Pulmonary artery endothelial cell (primary cell): ENCODE results near the gene PRODH2. TPM values are rescaled to one million over a fixed set of nuclear protein-coding genes. Genes with fewer than 3 reads are reported as not detected.
"Not testable (repeated sequence)": the region's sequence is repeated elsewhere in the genome, so short reads cannot be mapped to it uniquely, and the experiment has no call there.

ENCODE experiments used
- DNase-seq: peaks from one replicate; pipeline ENCODE4 v3.0.0-alpha.2; 2011; ENCODE audit warnings: low read depth, low spot score
- total RNA-seq: library from RNA; depleted of rRNA; stranded (reverse); fragments of >200 nt; gene quantifications from 2 replicates; pipeline ENCODE4 v1.2.3, GENCODE V29; 2014

The PRODH2 gene
- total RNA-seq, 1 donor from 2014 or later: not detected

DNA sequence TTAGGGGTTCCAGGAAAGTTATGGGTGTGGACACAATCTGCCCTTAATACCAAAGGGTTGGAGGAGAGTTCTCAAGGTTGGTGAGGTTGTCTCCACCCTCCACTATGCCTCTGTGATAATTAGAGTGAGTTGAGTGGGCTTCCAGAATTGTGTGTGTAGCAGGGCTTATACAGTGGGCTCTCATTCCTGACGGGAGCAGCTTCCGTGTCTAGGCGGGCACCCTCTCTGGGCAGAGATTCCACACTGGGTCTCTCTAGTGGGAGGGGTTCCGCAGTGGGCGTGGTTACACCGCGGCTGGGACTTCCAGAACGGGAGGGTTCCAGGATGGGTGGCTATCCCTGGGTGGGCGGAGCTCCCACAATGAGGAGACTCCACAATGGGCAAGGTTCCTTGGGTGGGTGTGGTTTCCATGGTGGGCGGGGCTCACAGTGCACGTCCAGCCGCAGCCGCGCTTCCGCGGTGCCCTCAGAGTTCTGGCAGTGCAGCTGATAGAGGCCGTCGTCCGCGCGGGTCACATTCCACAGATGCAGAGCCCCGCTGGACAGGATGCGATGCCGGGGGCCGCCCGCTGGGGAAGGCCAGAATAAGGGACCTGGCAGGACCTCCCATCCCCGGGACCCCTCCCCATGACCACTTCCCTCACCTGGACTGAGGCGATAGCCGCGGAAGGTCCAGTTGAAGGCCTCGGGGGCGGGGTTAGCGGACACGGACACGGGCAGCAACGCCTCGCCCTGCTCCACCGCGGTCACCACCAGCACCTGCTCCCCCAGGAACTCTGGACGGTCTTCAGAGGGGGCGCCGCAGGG, 31.2 kb upstream of the PRODH2 start:
- DNase-seq: no peak

DNA sequence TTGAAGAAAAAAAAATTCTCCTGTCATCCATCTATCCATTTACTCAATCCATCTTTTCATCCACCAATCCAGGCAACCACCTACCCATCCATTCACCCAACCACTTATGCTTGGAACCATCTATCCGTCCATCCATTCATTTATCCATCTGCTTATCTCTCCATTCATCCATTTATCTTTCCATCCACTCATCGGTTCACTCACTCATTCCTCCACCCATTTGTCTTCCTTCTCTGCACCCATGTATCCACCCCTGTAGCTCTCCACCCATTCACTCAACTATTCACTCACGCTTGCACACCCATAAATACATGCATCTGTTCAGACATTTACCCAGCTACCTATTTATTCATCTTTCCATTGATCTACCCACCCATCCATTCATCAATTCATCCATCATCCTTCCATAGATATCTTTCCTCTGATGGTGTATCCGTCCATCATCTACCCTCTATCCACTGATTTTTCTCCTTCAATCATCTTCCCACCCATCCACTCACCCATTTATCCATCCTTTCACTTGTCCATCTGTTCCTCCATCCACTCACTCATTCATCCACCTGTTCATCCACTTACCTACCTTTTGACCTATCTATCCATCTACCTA, 30.1 kb upstream of the PRODH2 start:
- DNase-seq: no peak

DNA sequence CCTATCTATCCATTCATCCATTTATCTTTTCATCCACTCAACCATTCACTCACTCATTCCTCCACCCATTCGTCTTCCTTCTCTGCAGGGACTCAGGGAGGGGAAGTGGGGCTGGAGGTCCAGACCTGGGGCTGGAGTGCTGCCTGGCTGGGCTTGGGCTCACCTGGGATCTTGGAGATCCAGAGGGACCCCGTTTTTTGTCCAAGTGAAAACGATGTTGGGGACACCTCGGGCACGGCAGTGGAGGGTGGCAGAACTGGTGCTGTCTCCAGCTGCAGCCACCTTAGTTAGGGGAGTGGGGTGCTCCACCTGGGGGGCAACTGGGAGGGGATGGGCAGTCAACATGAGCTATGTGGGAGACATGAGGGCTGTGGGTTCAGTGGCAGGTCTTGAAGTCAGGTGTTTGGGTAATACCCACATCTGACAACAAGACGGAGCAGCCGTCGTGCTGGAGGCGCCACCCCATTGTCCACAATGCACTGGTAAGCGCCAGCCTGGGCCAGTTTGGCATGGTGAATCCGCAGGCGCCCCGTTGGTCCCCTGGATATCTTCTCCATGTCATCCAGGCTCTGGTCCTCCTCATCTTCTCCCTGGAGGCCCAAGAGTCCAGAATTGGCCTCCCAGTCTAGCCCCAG, 29.4 kb upstream of the PRODH2 start:
- no peak for DNase-seq

DNA sequence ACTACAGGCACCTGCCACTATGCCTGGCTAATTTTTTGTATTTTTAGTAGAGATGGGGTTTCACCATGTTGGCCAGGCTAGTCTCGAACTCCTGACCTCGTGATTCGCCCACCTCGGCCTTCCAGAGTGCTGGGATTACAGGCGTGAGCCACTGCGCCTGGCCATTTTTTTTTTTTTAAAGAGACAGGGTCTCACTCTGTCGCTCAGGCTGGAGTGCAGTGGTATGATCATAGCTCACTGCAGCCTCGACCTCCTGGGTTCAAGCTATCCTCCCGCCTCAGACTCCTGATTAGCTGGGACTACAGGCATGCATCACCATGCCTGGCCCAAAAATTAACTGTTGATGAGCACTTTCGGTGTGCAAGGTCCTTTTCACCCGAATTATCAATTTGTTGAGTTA, 23.5 kb upstream of the PRODH2 start:
- not testable (repeated sequence) for DNase-seq

DNA sequence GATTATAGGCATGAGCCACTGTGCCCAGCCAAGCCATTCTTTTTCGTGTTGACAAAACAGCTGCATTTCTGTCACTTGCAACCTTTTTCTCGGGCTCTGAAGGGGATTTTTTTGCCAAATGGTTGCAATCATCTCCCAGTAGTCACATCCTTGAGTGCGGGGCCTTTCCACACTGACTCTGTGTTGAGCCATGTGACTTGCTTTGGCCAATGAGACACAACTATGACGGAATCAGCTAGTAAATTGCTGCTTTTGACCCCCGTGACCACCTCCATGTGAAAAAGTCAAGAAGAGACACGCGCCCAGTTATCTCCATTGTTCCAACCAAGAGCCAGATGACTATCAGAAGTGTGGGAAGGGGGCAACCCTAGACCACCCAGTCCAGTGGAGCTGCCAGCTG, 21.3 kb upstream of the PRODH2 start:
- no peak for DNase-seq

DNA sequence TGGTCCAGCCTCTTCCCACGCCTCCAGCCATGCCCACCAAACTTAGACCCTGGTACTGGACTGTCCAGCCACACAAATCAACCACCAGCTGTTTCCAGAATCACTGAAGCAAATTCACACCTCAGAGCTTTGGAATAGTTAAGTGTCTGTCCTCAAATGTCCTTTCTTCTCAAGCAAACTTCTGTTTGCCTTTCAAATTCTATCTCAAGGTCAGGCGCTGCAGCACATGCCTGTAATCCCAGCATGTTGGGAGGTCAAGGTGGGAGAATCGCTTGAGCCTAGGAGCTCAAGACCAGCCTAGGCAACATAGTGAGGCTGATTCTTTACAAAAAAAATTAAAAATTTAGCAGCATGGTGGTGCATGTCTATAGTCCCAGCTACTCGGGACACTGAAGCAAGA, 19.4 kb upstream of the PRODH2 start:
- DNase-seq: no peak

DNA sequence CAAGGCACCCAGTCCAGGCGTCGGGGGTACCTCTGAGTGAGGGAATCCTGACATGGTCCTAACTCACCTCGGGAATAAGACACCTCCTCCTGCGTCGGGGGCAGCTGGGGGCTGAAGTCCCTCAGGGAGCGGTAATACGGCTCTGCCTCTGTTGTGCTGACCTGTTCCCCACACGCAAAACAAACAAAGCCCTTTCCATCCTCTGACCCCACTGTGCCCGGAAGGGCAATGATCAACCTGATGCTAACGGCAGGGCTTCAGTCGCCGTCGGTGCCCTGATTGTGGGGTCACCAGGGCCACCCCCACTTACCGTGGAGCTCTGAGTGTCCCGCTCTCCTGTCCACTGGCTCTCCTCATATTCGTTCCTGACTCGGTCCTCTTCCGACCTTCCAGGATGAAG, 18.3 kb upstream of the PRODH2 start:
- DNase-seq: no peak

DNA sequence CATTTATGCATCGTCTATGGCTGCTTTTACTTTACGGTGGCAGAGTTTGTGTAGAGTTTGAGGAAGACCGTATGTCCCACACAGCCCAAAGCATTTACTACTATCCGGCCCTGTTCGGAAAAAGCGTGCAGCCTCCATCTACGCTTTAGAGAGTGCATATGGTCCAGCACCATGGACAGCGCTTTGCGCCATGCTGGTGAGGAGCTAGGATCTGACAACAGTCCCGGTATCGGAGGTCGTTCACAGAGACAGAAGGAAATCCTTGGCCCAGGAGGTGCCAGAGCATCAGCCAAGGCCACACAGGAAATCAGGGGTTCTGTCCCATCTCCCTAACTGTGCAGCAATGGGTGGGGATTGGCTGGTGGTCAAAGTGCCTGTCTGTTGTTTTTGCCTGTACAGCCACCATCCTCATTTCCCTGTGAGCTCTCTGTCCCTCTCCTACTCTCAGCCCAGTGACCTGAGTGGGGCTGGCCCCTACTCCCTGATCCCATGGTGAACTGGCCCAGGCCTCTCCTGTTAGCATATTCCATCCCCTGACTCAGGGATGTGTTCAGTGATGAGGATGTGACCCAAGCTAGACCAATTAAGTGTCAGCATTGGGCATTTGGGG, 16.2 kb upstream of the PRODH2 start:
- no peak for DNase-seq

DNA sequence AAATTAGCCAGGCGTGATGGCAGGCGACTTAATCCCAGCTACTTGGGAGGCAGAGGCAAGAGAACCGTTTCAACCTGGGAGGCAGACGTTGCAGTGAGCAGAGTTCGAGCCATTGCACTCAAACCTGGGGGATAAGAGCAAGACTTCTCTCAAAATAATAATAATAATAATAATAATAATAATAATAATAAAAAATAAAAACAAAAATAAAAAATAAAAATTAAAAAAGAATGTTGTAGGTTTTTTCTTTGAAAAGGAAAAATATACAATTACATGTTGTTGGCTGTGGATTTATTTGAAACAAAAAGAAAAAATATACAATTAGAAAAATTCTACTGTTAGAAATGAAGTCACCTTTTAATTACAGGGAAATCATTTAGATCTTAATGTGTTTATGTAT, 11.5 kb upstream of the PRODH2 start:
- DNase-seq: no peak

DNA sequence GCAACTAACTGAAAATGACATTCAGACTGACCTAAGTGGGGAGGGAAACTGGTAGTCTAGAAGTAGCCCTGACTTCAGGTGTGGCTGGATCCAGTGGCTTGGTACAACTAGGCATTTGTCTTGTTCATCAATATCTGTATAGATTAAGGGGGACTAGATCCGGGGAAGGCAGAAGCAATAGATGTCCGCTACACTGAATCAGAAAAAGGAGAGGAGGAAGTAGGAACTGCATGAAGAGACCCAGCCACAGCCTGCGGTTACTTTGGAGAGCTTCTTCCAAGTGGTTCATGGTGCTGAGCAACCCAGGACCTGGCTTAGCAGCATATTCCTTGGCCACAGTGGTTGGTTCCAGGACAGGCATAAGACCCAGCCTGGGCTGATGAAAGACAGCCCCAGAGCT, 9.9 kb upstream of the PRODH2 start:
- no peak for DNase-seq

DNA sequence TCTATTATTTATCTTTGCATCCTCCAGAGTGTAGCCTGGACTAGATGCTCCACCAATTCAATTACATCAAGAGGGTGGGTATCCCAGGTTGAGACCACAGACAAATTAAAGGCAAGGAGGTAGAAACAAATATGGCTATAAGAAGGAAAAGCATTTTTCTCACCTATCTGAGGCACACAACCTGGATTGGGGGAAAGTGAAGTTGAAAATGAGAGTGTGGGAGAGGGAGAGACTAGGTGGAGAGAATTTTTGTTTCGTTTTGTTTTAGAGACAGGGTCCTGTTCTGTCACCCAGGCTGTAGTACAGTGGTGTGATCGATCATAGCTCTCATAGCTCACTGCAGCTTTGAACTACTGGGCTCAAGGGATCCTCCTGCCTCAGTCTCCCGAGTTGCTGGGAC, 5.8 kb upstream of the PRODH2 start:
- no peak for DNase-seq

DNA sequence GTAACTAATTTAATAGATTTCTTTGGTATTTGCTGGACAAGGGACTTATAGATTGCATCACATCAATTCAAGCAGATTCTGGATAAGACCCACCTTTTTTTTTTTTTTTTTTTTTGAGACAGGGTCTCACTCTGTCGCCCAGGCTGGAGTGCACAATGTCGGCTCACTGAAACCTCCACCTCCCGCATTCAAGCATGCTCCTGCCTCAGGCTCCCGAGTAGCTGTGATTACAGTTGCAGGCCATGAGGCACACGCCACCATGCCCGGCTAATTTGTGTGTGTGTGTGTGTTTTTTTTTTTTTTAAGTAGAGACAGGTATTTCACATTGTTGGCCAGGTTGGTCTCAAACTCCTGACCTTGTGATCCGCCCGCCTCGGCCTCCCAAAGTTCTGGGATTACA, 4.2 kb upstream of the PRODH2 start:
- no peak for DNase-seq

DNA sequence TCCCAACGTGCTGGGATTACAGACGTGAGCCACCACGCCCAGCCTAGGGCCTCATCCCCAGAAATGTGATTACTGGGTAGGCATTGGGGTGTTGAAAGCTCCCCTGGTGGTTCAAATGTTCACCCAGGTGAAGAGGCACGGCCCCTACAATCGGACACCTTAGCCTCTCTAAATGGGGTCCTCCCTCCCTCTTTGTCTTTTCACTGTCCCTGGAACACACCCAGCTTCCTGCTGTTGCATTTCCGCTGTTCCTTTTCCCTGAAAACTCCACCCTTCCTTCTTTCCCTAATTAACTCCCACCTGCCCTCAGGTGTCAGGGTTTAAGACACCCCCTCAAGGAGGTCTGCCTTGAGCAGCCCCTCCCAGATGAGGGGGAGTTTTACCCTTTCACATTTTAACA, 3.6 kb upstream of the PRODH2 start:
- DNase-seq: no peak

DNA sequence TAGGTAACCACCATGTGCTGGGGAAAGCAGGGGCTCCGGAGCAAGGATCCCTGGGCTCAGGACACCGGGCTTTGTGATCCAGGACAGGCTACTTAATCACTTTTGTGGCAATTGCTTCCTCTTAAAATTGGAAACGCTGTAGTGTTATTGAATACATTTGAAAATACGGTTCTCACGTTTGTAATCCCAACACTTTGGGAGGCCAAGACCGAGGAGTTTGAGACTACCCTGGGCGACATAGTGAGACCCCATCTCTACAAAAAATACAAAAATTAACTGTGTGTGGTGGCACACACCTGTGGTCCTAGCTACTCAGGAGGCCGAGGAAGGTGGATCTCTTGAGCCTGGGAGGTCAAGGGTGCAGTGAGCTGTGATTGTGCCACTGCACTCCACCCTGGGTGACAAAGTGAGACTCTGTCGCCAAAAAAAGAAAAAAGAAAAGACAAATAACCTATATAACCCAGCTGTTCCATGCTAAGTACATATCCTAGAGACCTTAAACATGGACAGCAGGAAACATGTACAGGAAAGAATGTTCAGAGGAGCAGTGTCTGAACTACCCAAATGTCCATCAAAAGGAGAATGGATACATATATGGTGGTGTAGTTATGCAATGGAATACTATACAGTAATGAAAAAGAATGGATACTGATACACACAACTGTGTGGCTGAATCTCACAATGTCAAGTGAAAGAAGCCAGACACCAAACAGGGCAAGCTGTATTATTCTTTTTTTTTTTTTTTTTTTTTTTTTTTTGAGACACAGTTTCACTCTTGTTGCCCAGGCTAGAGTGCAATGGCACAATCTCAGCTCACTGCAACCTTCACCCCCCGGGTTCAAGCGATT, 622 bp upstream of the PRODH2 start:
- DNase-seq: no peak

DNA sequence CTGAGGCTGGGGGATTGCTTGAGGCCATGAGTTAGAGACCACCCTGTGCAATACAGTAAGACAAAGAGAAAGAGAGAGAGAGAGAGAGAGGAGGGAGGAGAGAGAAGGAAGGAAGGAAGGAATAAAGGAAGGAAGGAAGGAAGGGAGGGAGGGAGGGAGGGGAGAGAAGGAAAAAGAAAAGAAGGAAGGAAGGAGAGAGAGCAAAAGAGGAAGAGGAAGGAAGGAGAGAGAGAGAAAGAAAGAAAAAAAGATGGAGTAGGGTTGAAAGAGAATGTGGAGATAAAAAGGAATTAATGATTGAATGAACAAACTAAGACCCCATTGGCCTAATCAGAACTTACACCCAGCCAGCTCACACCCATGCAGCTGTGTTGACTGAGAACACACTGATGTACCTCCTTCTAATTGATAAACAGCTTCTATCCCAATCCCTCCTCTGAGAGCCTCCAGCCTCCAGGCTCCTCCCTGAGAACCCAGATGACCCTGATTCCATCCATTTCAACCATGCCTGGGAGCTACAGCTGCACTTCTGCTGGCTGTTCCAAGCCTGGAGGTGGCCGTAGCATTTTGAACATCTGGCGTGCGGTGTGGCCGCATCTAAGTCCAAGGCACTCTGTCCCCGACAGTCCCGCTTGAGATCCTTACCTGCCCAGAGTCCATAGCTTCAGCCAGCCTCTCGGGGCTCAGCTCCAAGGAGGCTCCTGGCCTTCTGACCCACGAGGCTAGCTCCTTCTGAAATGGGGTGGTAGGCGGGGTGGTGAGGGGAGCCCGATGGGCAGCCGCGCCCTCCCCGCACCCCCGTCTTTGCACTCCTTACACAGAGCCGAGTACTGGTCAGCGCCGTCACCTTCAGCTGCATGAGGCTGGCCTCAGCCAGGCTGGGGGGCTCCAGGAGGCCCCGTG, 1.1 kb downstream of the PRODH2 start:
- DNase-seq: no peak

DNA sequence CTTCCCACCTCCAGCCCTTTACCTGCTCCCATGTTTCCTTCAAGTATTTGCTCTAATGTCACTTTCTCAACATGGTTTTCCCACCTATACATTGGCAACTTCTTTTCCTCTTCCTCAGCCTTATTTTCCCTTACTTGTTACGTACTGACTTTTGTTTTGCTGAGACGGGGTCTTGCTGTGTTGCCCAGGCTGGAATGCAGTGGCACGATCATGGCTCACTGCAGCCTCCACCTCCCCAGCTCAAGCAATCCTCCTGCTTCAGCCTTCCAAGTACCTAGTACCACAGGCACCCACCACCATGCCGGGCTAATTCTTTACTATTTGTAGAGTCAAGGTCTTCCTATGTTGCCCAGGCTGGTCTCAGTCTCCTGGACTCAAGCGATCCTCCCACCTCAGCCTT, 5.0 kb downstream of the PRODH2 start:
- DNase-seq: no peak

DNA sequence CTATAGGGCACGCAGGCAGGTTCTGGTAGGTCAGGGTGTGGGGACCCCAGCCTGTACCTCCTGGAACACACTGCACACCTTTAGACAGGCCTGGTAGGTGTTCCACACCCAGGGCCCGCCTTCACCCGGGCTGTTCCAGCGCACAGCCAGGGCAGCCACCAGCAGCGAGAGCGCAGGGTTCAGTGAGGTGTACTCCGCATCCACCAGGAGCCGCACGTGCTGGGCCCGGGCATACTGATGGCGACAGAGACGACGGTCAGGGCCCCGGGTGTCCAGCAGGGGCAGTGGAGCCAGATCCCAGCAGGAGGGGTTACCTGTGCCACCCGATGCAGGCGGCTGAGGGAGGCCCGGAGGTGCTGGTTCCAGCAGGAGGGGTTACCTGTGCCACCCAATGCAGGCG, 6.0 kb downstream of the PRODH2 start:
- no peak for DNase-seq

DNA sequence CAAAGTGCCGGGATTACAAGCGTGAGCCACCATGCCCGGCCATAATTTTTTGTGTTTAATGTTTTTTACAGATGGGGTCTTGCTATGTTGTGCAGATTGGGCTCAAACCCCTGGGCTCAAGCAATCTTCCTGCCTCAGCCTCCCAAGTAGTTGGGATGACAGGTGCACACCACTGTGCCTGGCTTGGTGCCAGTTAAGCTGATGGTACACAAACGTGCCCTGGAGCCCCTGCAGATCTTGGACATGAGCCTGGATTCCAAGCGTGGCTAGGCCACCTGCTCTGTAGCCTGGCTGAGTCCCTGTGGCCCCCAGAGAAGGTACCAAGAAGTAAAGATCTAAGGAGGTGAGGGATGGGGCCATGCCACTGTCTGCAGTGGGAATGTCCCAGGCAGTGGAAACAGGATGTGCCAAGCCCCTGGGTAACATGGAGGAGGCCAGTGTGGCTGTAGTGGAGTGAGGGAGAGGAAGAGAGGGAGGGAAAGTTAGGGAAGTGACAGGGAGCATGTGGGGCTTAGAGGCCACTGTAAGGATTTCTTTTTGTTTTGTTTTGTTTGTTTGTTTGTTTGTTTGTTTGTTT, 7.0 kb downstream of the PRODH2 start:
- no peak for DNase-seq

DNA sequence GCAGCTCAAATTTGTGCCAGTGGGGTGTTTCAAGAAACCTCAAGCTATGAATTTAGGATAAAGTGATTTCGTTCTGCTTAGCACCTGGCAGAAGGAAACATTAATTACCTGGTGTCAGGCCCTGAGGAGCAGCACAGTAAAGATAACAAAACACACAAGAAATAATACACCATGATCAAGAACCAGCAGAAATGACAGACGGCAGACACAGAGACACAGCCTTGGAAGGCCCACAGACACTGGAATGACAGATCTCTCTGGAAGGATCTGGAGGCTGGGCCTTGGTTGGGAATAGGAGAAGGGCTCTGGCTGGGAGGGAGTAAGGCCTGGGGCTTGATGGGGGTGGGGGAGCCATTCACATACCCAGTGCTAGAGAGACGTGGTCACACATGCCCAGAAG, 10.8 kb downstream of the PRODH2 start:
- DNase-seq: no peak

DNA sequence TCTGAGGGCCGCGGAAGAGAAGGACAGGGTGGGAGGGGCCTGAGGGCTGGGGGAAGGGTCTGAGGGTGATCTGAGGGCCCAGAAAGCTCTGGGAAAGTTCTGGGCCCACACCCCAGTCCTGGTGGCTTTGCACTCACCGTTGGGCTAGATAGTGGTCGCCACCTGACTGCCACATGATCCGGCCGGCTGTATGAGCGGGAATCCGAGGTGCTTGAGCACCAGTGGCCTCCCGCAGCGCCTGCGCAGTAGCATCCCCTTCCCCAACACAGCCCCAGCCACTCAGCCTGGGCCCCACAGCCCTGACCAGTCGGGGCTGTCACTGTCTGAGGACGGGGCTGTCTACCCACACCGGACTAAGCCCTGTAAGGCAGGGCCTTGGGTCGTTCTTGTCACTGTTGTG, 15.0 kb downstream of the PRODH2 start:
- no peak for DNase-seq
